ENCODE data around the gene ITGB6.
"Not testable (repeated sequence)": the region's sequence is repeated elsewhere in the genome, so short reads cannot be mapped to it uniquely, and the experiment has no call there.

ITGB6 gene

DNA sequence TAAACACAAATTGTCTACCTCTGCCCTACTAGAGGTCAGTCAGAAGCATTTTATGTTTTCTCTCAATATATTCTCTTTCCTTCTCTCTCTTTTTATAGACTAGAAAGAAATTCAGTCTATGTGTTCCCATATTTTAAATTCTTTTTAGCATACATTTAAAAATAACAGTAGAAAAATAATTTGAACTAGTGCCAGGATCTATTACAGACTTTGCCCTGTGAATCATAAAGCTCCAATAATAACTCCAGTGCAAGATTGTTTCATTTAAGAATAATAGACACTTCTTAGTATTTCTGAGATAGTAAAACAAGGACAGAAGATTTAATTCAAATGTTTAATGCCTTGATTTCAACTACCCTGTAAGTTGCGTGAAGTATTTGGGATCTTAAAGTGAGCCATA lies 60.1 kb downstream of the ITGB6 start:
- DNase-seq (ENCODE audit: low read depth in 2 of 2), result no peak

DNA sequence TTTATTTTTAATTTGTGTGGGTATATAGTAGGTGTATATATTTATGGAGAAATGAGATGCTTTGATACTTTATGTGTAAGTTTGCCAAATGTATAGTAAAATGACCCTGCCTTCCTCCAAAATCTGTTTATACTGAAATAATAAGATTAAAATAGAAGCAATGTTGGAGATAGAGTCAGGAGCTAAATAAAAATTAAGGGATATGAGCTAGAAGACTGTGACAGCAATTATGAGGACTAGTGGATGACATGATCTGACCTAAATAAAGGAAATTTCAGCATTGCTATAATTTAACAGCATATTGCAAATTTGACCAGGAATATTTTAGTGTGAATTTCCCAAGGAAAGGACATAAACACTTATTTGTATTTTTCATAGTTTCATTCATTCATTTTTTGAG lies 60.7 kb downstream of the ITGB6 start:
- no peak for DNase-seq (ENCODE audit: low read depth in 2 of 2)

GRCh38 chr2:160138406-160138805 lies 61.7 kb downstream of the ITGB6 start:
- no peak for DNase-seq (ENCODE audit: low read depth in 2 of 2)

DNA sequence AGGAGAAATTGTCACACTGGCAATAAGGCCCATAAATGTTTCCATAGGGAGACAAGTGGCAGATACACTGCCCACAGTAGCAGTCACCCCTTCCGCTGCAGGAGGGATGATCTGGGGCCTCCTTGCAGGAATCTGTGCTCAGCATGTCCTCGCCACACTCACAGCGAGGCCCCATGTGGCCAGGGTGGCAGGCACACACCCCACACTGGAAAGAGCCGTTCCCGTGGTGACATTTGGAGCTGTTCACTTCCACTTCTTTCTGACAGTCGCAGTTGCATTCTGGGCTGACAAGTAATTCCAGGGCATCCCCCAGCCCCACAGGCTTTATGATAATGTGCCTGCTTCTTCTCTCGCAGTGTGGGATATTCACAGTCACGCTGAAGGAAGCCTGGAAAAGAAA lies 62.6 kb downstream of the ITGB6 start:
- DNase-seq (ENCODE audit: low read depth in 2 of 2), result no peak

GRCh38 chr2:160132761-160133160 lies 67.3 kb downstream of the ITGB6 start:
- DNase-seq (ENCODE audit: low read depth in 2 of 2), result no peak

DNA sequence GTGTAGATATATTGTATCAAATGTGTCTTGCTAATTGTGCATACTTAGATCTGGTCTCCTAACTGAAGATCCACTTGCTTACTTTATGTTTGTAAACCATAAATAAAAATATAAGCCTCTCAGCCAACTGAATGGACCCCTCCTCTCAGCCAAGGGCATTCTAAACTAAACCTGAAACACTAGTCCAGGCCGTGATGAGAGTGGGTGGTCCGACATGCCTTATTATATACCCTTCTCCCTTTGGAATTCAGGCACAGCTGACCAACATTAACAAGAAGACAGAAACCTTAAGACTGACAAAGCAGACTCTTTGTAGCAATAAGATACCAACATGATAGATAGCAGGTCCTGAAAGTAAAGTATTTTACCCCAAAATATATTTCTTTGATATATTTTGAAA lies 73.3 kb downstream of the ITGB6 start:
- DNase-seq (ENCODE audit: low read depth in 2 of 2), result no peak

DNA sequence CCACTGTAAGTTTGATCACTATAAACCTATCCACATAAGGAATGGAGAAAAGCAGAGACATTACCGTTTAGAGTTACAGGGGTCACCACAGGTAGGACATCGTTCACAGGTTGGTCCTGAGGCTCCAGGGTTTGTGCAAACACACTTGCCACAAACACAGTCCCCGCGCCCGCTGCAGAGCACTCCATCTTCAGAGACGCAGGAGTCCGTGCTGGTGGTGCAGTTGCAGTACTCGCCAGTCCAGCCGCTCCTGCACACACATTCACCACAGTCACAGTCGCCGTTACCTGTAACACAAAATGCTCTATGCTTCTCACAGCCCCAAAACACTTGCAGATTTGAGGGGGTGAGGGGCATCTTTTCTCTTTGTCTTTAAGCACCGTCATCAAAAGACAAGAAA lies 73.8 kb downstream of the ITGB6 start:
- DNase-seq (ENCODE audit: low read depth in 2 of 2), result no peak

GRCh38 chr2:160125828-160126227 lies 74.2 kb downstream of the ITGB6 start:
- no peak for DNase-seq (ENCODE audit: low read depth in 2 of 2)

GRCh38 chr2:160125366-160125765 lies 74.7 kb downstream of the ITGB6 start:
- DNase-seq (ENCODE audit: low read depth in 2 of 2), result no peak

GRCh38 chr2:160124571-160124970 lies 75.5 kb downstream of the ITGB6 start:
- DNase-seq (ENCODE audit: low read depth in 2 of 2), result no peak

GRCh38 chr2:160114721-160115120 lies 85.4 kb downstream of the ITGB6 start:
- not testable (repeated sequence) for DNase-seq (ENCODE audit: low read depth in 2 of 2)

DNA sequence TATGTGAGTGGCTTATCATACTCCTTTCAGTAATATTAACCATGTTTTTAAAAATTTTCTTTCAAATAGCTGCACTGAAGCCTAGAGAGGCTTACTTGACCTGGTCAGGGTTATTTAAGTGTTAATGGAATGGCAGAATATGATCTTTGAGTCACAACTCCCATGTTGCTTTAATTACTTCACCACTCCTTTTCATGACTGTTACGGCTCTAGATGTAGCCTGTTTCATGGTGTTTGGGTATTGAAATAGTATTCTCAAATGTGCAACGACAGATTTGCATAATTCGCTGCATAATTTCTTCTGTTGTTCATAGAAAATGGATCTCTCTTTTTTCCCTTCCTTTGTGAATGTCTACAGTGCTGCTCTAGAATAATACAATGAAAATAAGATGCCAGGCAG lies 86.1 kb downstream of the ITGB6 start:
- no peak for DNase-seq (ENCODE audit: low read depth in 2 of 2)

- DNase-seq (ENCODE audit: low read depth in 2 of 2), result no peak
These were observed 87.9 kb downstream of the ITGB6 start for GRCh38 chr2:160111951-160112798.

- no peak for DNase-seq (ENCODE audit: low read depth in 2 of 2)
These were observed 89.3 kb downstream of the ITGB6 start for GRCh38 chr2:160110674-160111239.

DNA sequence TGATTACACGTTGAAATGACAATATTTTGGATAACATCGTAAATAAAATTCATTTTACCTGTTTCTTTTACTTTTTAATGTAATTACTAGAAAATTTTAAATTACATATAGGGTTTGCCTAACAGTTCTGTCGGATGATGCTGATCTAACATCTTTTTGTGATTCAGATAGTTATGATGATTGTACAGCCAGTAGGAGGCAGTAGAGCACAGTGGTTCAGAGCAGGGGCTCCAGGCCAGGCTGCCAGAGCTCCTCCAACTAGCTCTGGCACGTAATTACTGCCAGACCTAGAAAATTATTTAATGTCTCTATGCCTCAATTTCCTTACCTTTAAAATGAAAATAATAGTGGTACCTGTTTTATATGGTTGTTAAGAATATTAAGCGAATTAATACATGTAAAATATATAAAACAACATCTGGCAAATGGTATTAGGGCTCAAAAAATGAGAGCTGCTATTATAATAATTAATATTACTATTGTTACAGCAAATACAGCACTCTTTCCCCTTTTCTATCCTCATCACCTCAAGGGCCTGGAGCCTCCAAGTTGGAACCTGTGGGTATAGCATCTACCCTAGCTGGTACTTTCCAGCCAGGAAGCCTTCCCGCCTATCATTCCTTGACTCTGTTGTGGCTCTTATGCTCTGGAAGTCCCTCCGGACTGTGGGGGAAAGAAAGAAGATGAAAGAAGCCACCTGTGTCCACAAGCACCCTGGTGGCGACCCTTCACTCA lies 90.0 kb downstream of the ITGB6 start:
- DNase-seq (ENCODE audit: low read depth in 2 of 2), result peak in 1 of 2 donors; percentile 11

DNA sequence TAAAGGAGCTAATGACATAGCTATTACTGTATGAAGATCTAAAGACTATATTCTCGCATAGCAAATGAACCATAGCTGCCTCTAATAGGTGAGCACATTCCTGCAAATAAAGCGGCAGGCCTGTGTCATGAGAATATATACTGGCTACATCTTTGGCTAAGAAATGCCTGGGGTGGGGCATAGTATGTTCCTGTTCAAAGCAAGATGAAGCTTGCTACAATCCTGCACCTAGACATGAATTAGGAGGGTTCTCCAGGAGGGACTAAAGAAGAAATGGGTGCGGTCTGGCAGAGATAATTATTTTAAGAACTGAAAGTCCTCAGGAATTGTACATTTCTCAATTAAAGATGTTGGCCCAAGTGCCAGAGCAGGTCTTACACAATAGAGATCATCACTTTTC lies 90.8 kb downstream of the ITGB6 start:
- no peak for DNase-seq (ENCODE audit: low read depth in 2 of 2)

DNA sequence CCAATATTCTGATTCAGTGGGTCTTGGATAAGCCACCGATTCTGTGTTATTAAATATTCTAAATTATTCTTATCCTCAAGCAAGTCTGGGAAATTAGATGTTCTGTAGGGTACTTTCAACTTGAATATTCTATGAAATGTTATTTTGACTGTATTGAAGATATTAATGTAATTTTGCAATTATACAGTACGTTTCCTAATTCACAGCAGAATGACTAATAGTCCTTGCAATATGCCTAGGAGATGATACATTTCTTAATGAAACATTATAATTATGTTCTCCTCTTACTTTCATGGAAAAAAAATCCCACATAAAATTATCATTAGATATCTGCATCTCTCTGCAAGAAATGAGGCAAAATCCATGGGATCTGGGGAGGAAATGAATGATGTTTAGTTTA lies 91.4 kb downstream of the ITGB6 start:
- no peak for DNase-seq (ENCODE audit: low read depth in 2 of 2)

DNA sequence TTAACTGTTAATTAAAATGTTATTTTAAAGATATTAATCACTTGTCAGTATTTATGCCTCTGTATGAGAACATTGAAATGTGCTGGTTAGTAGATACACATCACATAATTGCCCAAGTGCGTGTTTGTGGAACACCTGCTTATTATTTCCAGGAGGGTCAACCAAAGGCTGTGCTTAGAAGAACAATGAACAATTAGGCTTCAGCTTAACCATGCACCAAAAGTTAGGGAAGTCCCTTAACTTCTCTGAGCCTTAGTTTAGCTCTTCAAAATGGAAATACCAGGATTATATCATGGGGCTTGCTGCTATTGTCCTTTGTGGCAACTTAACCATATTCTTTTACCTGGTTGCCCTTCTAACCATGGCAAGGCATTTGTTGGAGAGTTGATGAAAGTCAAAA lies 94.7 kb downstream of the ITGB6 start:
- DNase-seq (ENCODE audit: low read depth in 2 of 2), result no peak

DNA sequence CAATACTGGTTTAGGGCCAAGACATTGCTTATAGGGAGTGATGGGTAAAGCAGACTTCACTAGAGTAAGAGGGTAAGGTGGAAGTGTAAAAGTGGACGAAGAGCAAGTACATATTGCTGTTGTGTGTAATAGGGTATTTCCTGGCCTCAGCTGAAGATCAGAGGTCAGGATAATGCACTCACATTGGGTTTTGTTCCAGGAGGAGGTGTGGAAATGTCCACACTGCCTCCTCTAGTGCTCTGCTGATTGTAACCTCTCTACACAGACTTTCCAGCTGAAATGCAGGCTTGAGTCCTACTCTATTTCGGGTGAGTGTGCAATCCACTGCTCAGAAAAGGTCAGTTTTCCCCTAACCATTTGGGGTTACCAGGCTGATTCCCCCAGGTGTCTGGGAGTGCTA lies 96.0 kb downstream of the ITGB6 start:
- DNase-seq (ENCODE audit: low read depth in 2 of 2), result no peak

GRCh38 chr2:160097326-160097725 lies 102.7 kb downstream of the ITGB6 start:
- DNase-seq (ENCODE audit: low read depth in 2 of 2), result no peak

GRCh38 chr2:160096409-160096808 lies 103.7 kb downstream of the ITGB6 start:
- peak in 1 of 2 donors; percentile 8 for DNase-seq (ENCODE audit: low read depth in 2 of 2)

GRCh38 chr2:160092445-160092844 lies 107.6 kb downstream of the ITGB6 start:
- DNase-seq (ENCODE audit: low read depth in 2 of 2), result no peak

- no peak for DNase-seq (ENCODE audit: low read depth in 2 of 2)
These were observed 108.7 kb downstream of the ITGB6 start for GRCh38 chr2:160091381-160091780.
